DMS153 treated with DMSO at 0.1 percent for 48 hours (cell line): ENCODE data around the gene BHLHE23.

Experiments
- DNase-seq: peaks from one replicate; lab custom pipeline; 2025; ENCODE audit not compliant: unreplicated experiment; lab: John Stamatoyannopoulos, UW

The BHLHE23 gene

GRCh38 chr20:63009988-63010769, 3.4 kb upstream of the BHLHE23 start:
- DNase-seq: no peak

- no peak for DNase-seq
Measured at GRCh38 chr20:63009045-63009961, 2.5 kb upstream of the BHLHE23 start.

GRCh38 chr20:63008541-63009044, 1.8 kb upstream of the BHLHE23 start:
- DNase-seq: no peak

GRCh38 chr20:63007646-63008488, 1.1 kb upstream of the BHLHE23 start:
- no peak for DNase-seq

- no peak for DNase-seq
Measured at GRCh38 chr20:63007360-63007645, 539 bp upstream of the BHLHE23 start.

GRCh38 chr20:63005862-63006539, 763 bp downstream of the BHLHE23 start:
- no peak for DNase-seq

GRCh38 chr20:63005365-63005861, 1.4 kb downstream of the BHLHE23 start:
- no peak for DNase-seq

GRCh38 chr20:63004607-63005364, 2.0 kb downstream of the BHLHE23 start:
- DNase-seq: no peak

- DNase-seq: no peak
Measured at GRCh38 chr20:63003546-63003945, 3.2 kb downstream of the BHLHE23 start.

- DNase-seq: no peak
Measured at GRCh38 chr20:63002511-63002910, 4.3 kb downstream of the BHLHE23 start.

- no peak for DNase-seq
Measured at GRCh38 chr20:63000958-63001357, 5.8 kb downstream of the BHLHE23 start.

GRCh38 chr20:63000036-63000435, 6.7 kb downstream of the BHLHE23 start:
- no peak for DNase-seq

- no peak for DNase-seq
Measured at GRCh38 chr20:62999580-62999979, 7.2 kb downstream of the BHLHE23 start.

- no peak for DNase-seq
Measured at GRCh38 chr20:62998449-62998848, 8.3 kb downstream of the BHLHE23 start.

GRCh38 chr20:62997417-62998035, 9.2 kb downstream of the BHLHE23 start:
- DNase-seq: no peak

- DNase-seq: no peak
Measured at GRCh38 chr20:62996596-62996982, 10.2 kb downstream of the BHLHE23 start.

- no peak for DNase-seq
Measured at GRCh38 chr20:62995898-62996595, 10.7 kb downstream of the BHLHE23 start.

- DNase-seq: no peak
Measured at GRCh38 chr20:62995481-62995880, 11.3 kb downstream of the BHLHE23 start.

- DNase-seq: no peak
Measured at GRCh38 chr20:62994869-62995281, 11.9 kb downstream of the BHLHE23 start.
